Activated T-cell treated with anti-CD3 and anti-CD28 coated beads, Interleukin-2, amount 50 U/mL, for 48 hours (primary cell): ENCODE results near the gene LRRFIP1.

Source experiments
- DNase-seq, 2 experiments: peaks; one replicate each; pipeline ENCODE4 v3.0.0-alpha.2; 2020

The LRRFIP1 gene

GRCh38 chr2:237797253-237797652 lies 169.9 kb downstream of the LRRFIP1 start:
- no peak for DNase-seq

DNA sequence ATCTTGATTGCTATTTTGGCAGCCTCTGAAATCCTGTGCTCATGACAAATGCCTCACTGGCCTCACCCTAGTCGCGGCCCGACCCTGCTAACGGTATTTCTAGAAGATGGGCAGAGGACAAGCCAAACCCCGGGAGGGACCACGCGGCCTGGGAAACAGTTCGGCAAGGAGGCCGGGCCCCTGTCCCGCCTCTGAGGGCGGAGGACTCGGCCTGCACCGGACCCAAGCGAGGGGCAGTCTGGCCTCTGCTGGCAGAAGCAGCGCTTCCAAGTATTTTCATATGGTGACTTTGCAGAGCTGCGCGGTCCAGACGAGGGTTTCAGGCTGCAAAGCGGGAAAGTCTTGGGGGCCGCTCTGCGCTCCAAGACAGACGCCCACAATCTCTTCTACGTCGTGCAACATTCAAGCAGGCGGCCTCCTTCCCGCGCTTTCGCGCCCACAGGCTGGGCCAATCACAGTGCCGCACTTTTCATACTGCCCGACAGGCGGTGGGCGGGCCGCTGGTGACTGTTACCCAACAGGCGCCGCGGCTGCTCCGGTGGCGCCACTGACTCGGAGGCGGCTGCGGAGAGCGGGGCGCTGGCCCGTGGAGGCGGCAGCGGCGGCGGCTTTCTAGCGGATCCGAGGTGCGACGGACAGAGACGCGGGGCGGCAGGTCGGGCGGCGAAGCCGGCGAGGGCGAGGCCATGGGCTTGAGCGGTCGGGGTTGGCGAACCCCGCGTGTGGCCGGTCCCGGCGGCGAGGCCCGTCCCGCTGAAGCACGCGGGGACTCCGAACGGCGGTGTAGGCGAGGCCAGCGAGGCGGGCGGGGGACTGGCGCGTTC lies 171.1 kb downstream of the LRRFIP1 start, which contains the start of gene RBM44:
RBM44 (plus strand) TSS at position 544 of the 824 bp plus-strand sequence. CDS start 14,831 bp downstream, outside the sequence.
- no peak for DNase-seq

- no peak for DNase-seq
Measured at GRCh38 chr2:237799060-237799428, 171.7 kb downstream of the LRRFIP1 start.

GRCh38 chr2:237801466-237801865 lies 174.1 kb downstream of the LRRFIP1 start:
- DNase-seq, result no peak

- no peak for DNase-seq
Measured at GRCh38 chr2:237806334-237806733, 178.9 kb downstream of the LRRFIP1 start.

- no peak for DNase-seq
Measured at GRCh38 chr2:237815637-237816036, 188.2 kb downstream of the LRRFIP1 start.

DNA sequence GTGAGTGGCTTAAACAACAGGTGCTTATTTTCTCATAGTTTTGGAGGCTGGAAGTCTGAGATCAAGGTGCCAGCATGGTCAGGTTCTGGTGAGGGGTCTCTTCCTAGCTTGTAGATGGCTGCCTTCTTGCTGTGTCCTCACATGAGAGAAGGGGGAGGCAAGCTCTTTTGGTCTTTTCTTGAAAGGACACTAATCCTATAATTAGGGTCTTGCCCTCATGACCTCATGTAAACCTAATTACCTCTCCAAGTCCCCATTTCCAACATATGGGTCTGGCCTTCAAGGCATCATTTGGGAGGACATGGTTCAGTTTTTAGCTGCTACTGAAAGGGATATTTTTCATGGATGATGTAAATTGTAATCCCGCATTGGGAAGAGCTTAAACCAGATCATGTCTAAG lies 189.1 kb downstream of the LRRFIP1 start:
- no peak for DNase-seq

DNA sequence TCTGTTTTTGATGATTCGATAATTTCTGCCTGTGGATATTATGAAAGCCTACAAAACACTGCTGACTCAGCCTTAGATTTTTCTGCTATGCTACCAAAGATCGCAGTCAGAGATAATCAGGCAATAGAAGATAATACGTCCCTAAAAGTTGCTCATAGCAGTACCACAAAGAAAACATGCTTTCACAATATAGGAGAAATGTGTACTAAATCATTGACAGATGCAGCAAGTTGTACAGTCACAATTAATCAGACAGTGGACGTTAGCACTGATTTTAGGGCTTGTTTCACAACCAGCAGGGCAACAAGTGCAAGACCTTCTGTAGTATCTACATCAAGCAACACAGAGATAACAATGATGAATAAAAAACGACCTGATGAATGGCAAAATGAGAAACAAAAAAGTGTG lies 190.7 kb downstream of the LRRFIP1 start:
- DNase-seq, result no peak

GRCh38 chr2:237819231-237819630 lies 191.8 kb downstream of the LRRFIP1 start:
- no peak for DNase-seq

- DNase-seq, result no peak
Measured at GRCh38 chr2:237820421-237820820, 193.0 kb downstream of the LRRFIP1 start.

DNA sequence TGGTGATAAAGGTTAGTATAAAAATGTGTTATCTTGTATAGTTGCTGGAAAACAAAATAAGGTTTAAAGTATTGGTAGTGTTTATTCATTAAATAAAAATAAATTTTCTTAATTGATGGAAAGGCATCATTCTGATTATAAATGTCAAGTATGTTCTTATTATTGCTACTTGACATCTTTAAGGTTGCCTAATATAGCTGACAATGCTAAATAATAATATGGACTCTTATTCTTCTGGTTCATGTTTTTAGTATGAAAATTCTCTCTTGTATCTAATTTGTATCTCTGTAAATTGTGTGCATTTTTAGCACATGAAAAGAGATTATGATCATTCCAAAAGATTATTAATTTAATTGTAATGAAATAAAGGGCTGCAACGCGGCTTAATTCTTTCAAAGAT lies 196.2 kb downstream of the LRRFIP1 start:
- no peak for DNase-seq

DNA sequence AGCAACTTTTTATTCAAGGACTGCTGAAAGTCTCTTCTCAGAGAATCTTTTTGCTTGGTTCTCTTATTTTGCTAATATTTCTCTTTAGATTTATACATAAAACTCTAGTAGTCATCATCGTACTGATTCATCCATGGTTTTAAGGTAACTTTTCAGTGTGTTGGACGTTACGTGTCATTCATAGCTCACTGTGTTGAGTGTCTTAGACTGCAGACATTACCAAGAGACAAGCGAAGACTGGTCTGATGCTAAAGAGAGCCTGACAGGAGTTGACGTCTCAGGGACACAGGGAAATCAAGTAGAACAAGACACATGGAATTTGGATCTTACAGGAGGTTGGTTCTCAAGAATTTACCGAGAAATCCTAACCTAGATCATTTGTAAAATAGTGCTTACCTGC lies 196.7 kb downstream of the LRRFIP1 start:
- no peak for DNase-seq

DNA sequence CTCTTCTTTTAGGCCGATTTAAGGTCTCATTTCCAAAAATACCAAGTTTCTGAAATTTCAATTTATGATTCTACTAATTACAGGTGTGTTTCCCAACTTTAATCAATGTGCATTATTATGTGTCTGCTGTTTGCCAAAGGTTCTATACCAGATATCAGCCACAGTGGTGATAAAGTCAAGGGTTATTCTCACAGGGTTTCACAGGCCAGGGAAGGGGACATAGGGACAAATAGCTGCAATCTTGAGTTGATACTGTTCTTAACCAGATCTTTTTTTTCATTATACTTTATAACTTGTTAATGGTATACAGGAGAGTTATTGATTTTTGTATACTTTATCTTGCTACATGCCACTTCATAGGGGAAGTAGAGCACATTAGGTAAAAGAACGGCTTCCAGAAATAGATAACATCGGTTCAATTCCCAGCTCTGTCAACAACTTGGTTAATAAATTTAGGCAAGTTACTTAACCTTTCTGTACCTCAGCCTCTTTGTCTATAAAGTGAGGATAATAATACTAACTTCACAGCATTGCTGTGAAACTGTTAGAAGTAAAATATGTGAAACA lies 200.1 kb downstream of the LRRFIP1 start:
- no peak for DNase-seq
